ENCODE measurements around the gene MRO. TPM values are rescaled to one million over a fixed set of nuclear protein-coding genes. Genes with fewer than 3 reads are reported as not detected.

MRO gene
- total RNA-seq, 2 experiments from 2014 or later: not detected

GRCh38 chr18:50826027-50826426 lies 6.2 kb upstream of the MRO start:
- no peaks in the 10 kb centered on the region for H3K36me3 Mint-ChIP-seq (ENCODE audit: low read depth)
- H3K4me3 Mint-ChIP-seq: no peak overlapping the region
- POLR2A ChIA-PET: no interaction called here
- CTCF ChIA-PET: no interaction called here
- no peak overlapping the region for H3K27ac Mint-ChIP-seq
- DNase-seq: no peak
- no peaks in the 10 kb centered on the region for H3K9me3 Mint-ChIP-seq
- H3K27me3 Mint-ChIP-seq: no peaks in the 10 kb centered on the region
- no peaks in the 10 kb centered on the region for H3K4me1 Mint-ChIP-seq

- Mint-ChIP-seq H3K4me1 (no peaks in the 10 kb centered on the region), H3K36me3 (ENCODE audit: low read depth) (no peaks in the 10 kb centered on the region), H3K4me3 (no peak overlapping the region), H3K27me3 (no peaks in the 10 kb centered on the region), H3K9me3 (no peaks in the 10 kb centered on the region), H3K27ac (no peak overlapping the region)
- DNase-seq: no peak
- POLR2A ChIA-PET: interaction anchor here (1.1 kb wide), 1 partner anchor 53 kb away, joined by 3 read pairs; the partner anchor contains the start of gene ME2
- CTCF ChIA-PET: no interaction called here
These were observed 5.8 kb upstream of the MRO start for GRCh38 chr18:50825621-50826020.

- ChIA-PET POLR2A (no interaction called here), CTCF (interaction anchor here (2.5 kb wide), 1 partner anchor 66 kb away, joined by 5 read pairs; no protein-coding TSS in a partner anchor)
- Mint-ChIP-seq H3K4me1 (no peaks in the 10 kb centered on the region), H3K27ac (no peak overlapping the region), H3K9me3 (no peaks in the 10 kb centered on the region), H3K4me3 (no peak overlapping the region), H3K27me3 (peaks cover 7% of the 10 kb centered on the region), H3K36me3 (ENCODE audit: low read depth) (no peaks in the 10 kb centered on the region)
- no peak for DNase-seq
These were observed 2.9 kb upstream of the MRO start for GRCh38 chr18:50822756-50823155.

GRCh38 chr18:50820901-50821520 lies 1.2 kb upstream of the MRO start:
- ChIA-PET CTCF (interaction anchor here (0.6 to 3.1 kb wide), 12 partner anchors 16 to 289 kb away, joined by 3 to 27 read pairs (median 5); no protein-coding TSS in a partner anchor), POLR2A (interaction anchor here (1.0 to 2.1 kb wide), 5 partner anchors 57 to 288 kb away, joined by 3 to 10 read pairs (median 3); partner anchors contain the start of genes ME2 and SMAD4)
- Mint-ChIP-seq H3K36me3 (ENCODE audit: low read depth) (no peaks in the 10 kb centered on the region), H3K4me1 (no peaks in the 10 kb centered on the region), H3K9me3 (no peaks in the 10 kb centered on the region), H3K27ac (no peak overlapping the region), H3K27me3 (peaks cover 7% of the 10 kb centered on the region), H3K4me3 (no peak overlapping the region)
- DNase-seq: no peak

GRCh38 chr18:50819027-50819727 lies 639 bp downstream of the MRO start:
- no peaks in the 10 kb centered on the region for H3K36me3 Mint-ChIP-seq (ENCODE audit: low read depth)
- H3K27ac Mint-ChIP-seq: no peak overlapping the region
- CTCF ChIA-PET: interaction anchor here (1.0 to 3.1 kb wide), 6 partner anchors 9 to 235 kb away, joined by 3 to 27 read pairs (median 6); no protein-coding TSS in a partner anchor
- no peak for DNase-seq
- POLR2A ChIA-PET: no interaction called here
- H3K4me3 Mint-ChIP-seq: no peak overlapping the region
- H3K27me3 Mint-ChIP-seq: peaks cover 13% of the 10 kb centered on the region
- no peaks in the 10 kb centered on the region for H3K4me1 Mint-ChIP-seq
- H3K9me3 Mint-ChIP-seq: no peaks in the 10 kb centered on the region

GRCh38 chr18:50816419-50817166 lies 3.2 kb downstream of the MRO start:
- H3K27me3 Mint-ChIP-seq: peaks cover 16% of the 10 kb centered on the region
- no peak for DNase-seq
- no peaks in the 10 kb centered on the region for H3K4me1 Mint-ChIP-seq
- no peak overlapping the region for H3K4me3 Mint-ChIP-seq
- CTCF ChIA-PET: no interaction called here
- H3K36me3 Mint-ChIP-seq (ENCODE audit: low read depth): no peaks in the 10 kb centered on the region
- POLR2A ChIA-PET: no interaction called here
- no peaks in the 10 kb centered on the region for H3K9me3 Mint-ChIP-seq
- no peak overlapping the region for H3K27ac Mint-ChIP-seq

- ChIA-PET CTCF (no interaction called here), POLR2A (no interaction called here)
- H3K4me1 Mint-ChIP-seq: no peaks in the 10 kb centered on the region
- H3K4me3 Mint-ChIP-seq: no peak overlapping the region
- H3K36me3 Mint-ChIP-seq (ENCODE audit: low read depth): no peaks in the 10 kb centered on the region
- H3K27me3 Mint-ChIP-seq: peaks cover 18% of the 10 kb centered on the region
- H3K27ac Mint-ChIP-seq: no peak overlapping the region
- DNase-seq: no peak
- H3K9me3 Mint-ChIP-seq: no peaks in the 10 kb centered on the region
These were observed 5.4 kb downstream of the MRO start for GRCh38 chr18:50814395-50814794.

GRCh38 chr18:50813353-50813752 lies 6.5 kb downstream of the MRO start:
- Mint-ChIP-seq H3K4me1 (no peaks in the 10 kb centered on the region), H3K27me3 (peaks cover 17% of the 10 kb centered on the region), H3K9me3 (no peaks in the 10 kb centered on the region), H3K27ac (no peak overlapping the region), H3K36me3 (ENCODE audit: low read depth) (no peaks in the 10 kb centered on the region), H3K4me3 (no peak overlapping the region)
- ChIA-PET POLR2A (no interaction called here), CTCF (no interaction called here)
- DNase-seq: no peak

- no peak for DNase-seq
- POLR2A ChIA-PET: no interaction called here
- Mint-ChIP-seq H3K9me3 (no peaks in the 10 kb centered on the region), H3K36me3 (ENCODE audit: low read depth) (no peaks in the 10 kb centered on the region), H3K27ac (no peak overlapping the region), H3K4me3 (no peak overlapping the region), H3K4me1 (no peaks in the 10 kb centered on the region), H3K27me3 (peaks cover 12% of the 10 kb centered on the region)
- CTCF ChIA-PET: no interaction called here
These were observed 7.0 kb downstream of the MRO start for GRCh38 chr18:50812834-50813233.

- POLR2A ChIA-PET: no interaction called here
- no peaks in the 10 kb centered on the region for H3K4me1 Mint-ChIP-seq
- H3K4me3 Mint-ChIP-seq: no peak overlapping the region
- H3K27me3 Mint-ChIP-seq: peaks cover 12% of the 10 kb centered on the region
- CTCF ChIA-PET: interaction anchor here (0.6 kb wide), 1 partner anchor 35 kb away, joined by 3 read pairs; no protein-coding TSS in a partner anchor
- H3K9me3 Mint-ChIP-seq: no peaks in the 10 kb centered on the region
- no peak for DNase-seq
- no peaks in the 10 kb centered on the region for H3K36me3 Mint-ChIP-seq (ENCODE audit: low read depth)
- H3K27ac Mint-ChIP-seq: no peak overlapping the region
These were observed 12.6 kb downstream of the MRO start for GRCh38 chr18:50807176-50807575.

GRCh38 chr18:50806208-50806616 lies 13.6 kb downstream of the MRO start:
- CTCF ChIA-PET: interaction anchor here (1.2 kb wide), 1 partner anchor 246 kb away, joined by 3 read pairs; no protein-coding TSS in a partner anchor
- no peaks in the 10 kb centered on the region for H3K36me3 Mint-ChIP-seq (ENCODE audit: low read depth)
- POLR2A ChIA-PET: interaction anchor here (0.6 kb wide), 1 partner anchor 48 kb away, joined by 3 read pairs; no protein-coding TSS in a partner anchor

GRCh38 chr18:50805732-50806131 lies 14.1 kb downstream of the MRO start:
- DNase-seq: no peak
- Mint-ChIP-seq H3K27ac (no peak overlapping the region), H3K27me3 (peaks cover 11% of the 10 kb centered on the region), H3K4me1 (no peaks in the 10 kb centered on the region), H3K9me3 (no peaks in the 10 kb centered on the region), H3K36me3 (ENCODE audit: low read depth) (no peaks in the 10 kb centered on the region), H3K4me3 (no peak overlapping the region)
- ChIA-PET POLR2A (no interaction called here), CTCF (interaction anchor here (0.6 to 1.2 kb wide), 2 partner anchors 57 to 246 kb away, joined by 3 read pairs; no protein-coding TSS in a partner anchor)

More at GRCh38 chr18:50806208-50806616, 13.6 kb downstream of the MRO start:
- H3K4me1 Mint-ChIP-seq: no peaks in the 10 kb centered on the region
- no peaks in the 10 kb centered on the region for H3K9me3 Mint-ChIP-seq
- no peak overlapping the region for H3K4me3 Mint-ChIP-seq
- peaks cover 12% of the 10 kb centered on the region for H3K27me3 Mint-ChIP-seq
- no peak overlapping the region for H3K27ac Mint-ChIP-seq
- no peak for DNase-seq

GRCh38 chr18:50803592-50803991 lies 16.2 kb downstream of the MRO start:
- Mint-ChIP-seq H3K27ac (no peak overlapping the region), H3K36me3 (ENCODE audit: low read depth) (no peaks in the 10 kb centered on the region), H3K9me3 (no peaks in the 10 kb centered on the region), H3K4me3 (no peak overlapping the region), H3K27me3 (peaks cover 12% of the 10 kb centered on the region), H3K4me1 (no peaks in the 10 kb centered on the region)
- ChIA-PET POLR2A (no interaction called here), CTCF (no interaction called here)
- no peak for DNase-seq

Measured in activated CD4-positive, alpha-beta memory T cell treated with anti-CD3 and anti-CD28 coated beads, Interleukin-2, amount 10 ng/mL, durations not matched to agents 7 days and 5 days (primary cell).